Measurements from ENCODE around the gene COBLL1. TPM values are rescaled to one million over a fixed set of nuclear protein-coding genes. Genes with fewer than 3 reads are reported as not detected.

COBLL1 gene
- total RNA-seq, 1 experiment from 2014 or later, result 8.0 TPM

GRCh38 chr2:164831180-164831579 is 10.4 kb downstream of the COBLL1 start:
- TF ChIP-seq EZH2 (IDR thresholded peaks at IDR 0.05; ENCODE audit: low read depth) (no peak), CTCF (conservative IDR thresholded peaks at IDR 0.05) (no peak)
- intact Hi-C loops (cut with micrococcal nuclease; ENCODE audit: unreplicated experiment), result no loop called here
- no TSS peak for BruUV-seq (replicated peaks)
- no peaks in the 10 kb centered on the region for H3K79me2 ChIP-seq (ENCODE audit: low read depth)
- POLR2A ChIA-PET (ENCODE audit: unreplicated experiment), result no interaction called here
- no peak overlapping the region for H3K27ac ChIP-seq
- no peak overlapping the region for H3K4me3 ChIP-seq
- no peak overlapping the region for H2AFZ ChIP-seq
- CTCF ChIA-PET, result no interaction called here
- H4K20me1 ChIP-seq (ENCODE audit: insufficient read depth), result no peaks in the 10 kb centered on the region
- H3F3A ChIP-seq (ENCODE audit: insufficient read depth, low read depth), result peaks cover 3% of the 10 kb centered on the region; the same call in 1 of the 2 replicates
- no peaks in the 10 kb centered on the region for H3K9me3 ChIP-seq (ENCODE audit: insufficient read depth, low read depth)
- H3K4me2 ChIP-seq, result no peak overlapping the region
- H3K36me3 ChIP-seq (ENCODE audit: low read depth), result no peaks in the 10 kb centered on the region
- no peaks in the 10 kb centered on the region for H3K27me3 ChIP-seq (ENCODE audit: insufficient read depth, low read depth)
- no peaks in the 10 kb centered on the region for H3K9me2 ChIP-seq (ENCODE audit: insufficient read depth)
- no peak for DNase-seq
- peaks cover 14% of the 10 kb centered on the region for H3K4me1 ChIP-seq (replicated peaks; ENCODE audit: insufficient read depth)

- ChIA-PET CTCF (interaction anchor here (0.7 kb wide), 1 partner anchor 17 kb away, joined by 5 read pairs; no protein-coding TSS in a partner anchor), POLR2A (ENCODE audit: unreplicated experiment) (no interaction called here)
- intact Hi-C loops (cut with micrococcal nuclease; ENCODE audit: unreplicated experiment), result no loop called here
- Histone ChIP-seq H3K9me2 (ENCODE audit: insufficient read depth) (no peaks in the 10 kb centered on the region), H3K79me2 (ENCODE audit: low read depth) (no peaks in the 10 kb centered on the region), H3K4me2 (peak overlapping the region; percentile 60), H3K27me3 (ENCODE audit: insufficient read depth, low read depth) (no peaks in the 10 kb centered on the region), H3K36me3 (ENCODE audit: low read depth) (no peaks in the 10 kb centered on the region), H2AFZ (peak overlapping the region; percentile 84), H3K9me3 (ENCODE audit: insufficient read depth, low read depth) (no peaks in the 10 kb centered on the region), H3K4me3 (peak overlapping the region; percentile 23), H4K20me1 (ENCODE audit: insufficient read depth) (no peaks in the 10 kb centered on the region), H3K4me1 (replicated peaks; ENCODE audit: insufficient read depth) (peaks cover 17% of the 10 kb centered on the region), H3F3A (ENCODE audit: insufficient read depth, low read depth) (peaks cover 3% of the 10 kb centered on the region; the same call in 1 of the 2 replicates), H3K27ac (peak overlapping the region; percentile 91)
- BruUV-seq (replicated peaks), result no TSS peak
- TF ChIP-seq CTCF (conservative IDR thresholded peaks at IDR 0.05) (no peak), EZH2 (IDR thresholded peaks at IDR 0.05; ENCODE audit: low read depth) (no peak)
- DNase-seq, result peak; percentile 31 to 74
Measured at GRCh38 chr2:164826293-164827243, 15.1 kb downstream of the COBLL1 start.

DNA sequence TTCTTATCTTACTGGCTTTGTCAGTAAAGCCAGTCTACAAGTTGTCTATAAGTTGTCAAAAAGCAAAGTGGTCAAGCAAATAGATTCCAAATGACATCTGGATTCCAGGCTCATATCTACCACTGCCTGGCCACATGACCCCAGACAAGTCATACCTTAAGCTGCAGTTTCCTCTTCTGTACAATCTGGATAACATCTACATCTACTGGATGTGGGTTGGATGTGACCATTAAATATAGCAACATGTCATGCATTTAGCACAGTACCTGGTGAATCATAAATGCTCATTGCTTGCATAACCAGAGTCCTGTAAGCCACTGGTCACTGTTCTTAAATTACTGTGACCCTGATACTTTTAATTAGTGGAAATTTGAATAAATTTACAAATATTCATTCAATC is 16.8 kb downstream of the COBLL1 start:
- Histone ChIP-seq H4K20me1 (ENCODE audit: insufficient read depth) (no peaks in the 10 kb centered on the region), H3F3A (ENCODE audit: insufficient read depth, low read depth) (peaks cover 3% of the 10 kb centered on the region; the same call in 1 of the 2 replicates), H3K4me3 (no peak overlapping the region), H3K79me2 (ENCODE audit: low read depth) (no peaks in the 10 kb centered on the region), H3K36me3 (ENCODE audit: low read depth) (no peaks in the 10 kb centered on the region), H3K4me1 (replicated peaks; ENCODE audit: insufficient read depth) (peaks cover 17% of the 10 kb centered on the region), H3K9me2 (ENCODE audit: insufficient read depth) (no peaks in the 10 kb centered on the region), H3K4me2 (no peak overlapping the region), H3K27ac (no peak overlapping the region), H3K27me3 (ENCODE audit: insufficient read depth, low read depth) (no peaks in the 10 kb centered on the region), H3K9me3 (ENCODE audit: insufficient read depth, low read depth) (no peaks in the 10 kb centered on the region), H2AFZ (no peak overlapping the region)
- CTCF ChIA-PET, result no interaction called here
- BruUV-seq (replicated peaks), result no TSS peak
- TF ChIP-seq CTCF (conservative IDR thresholded peaks at IDR 0.05), result no peak
- TF ChIP-seq EZH2 (IDR thresholded peaks at IDR 0.05; ENCODE audit: low read depth), result no peak
- POLR2A ChIA-PET (ENCODE audit: unreplicated experiment), result no interaction called here
- DNase-seq, result no peak
- intact Hi-C loops (cut with micrococcal nuclease; ENCODE audit: unreplicated experiment), result no loop called here
